Measurements from ENCODE around the gene RAB1B.
"Not testable (repeated sequence)": the region's sequence is repeated elsewhere in the genome, so short reads cannot be mapped to it uniquely, and the experiment has no call there.

RAB1B gene

DNA sequence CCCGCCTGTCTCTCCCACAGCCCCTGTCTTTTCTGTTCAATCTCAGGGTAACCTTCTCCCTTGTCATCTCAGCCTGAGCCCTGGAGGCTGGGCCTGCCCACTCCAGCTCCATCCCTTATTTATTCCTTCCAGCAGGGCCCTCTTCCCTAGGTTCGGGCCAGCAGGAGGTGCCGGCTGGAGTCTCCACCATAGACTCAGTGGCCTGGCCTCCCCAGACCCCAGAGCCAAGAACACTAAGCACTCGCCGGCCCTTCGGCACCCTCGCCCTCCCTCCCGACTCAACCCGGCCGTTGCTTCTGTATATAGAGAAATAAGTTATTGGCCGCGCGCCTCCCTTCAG lies 1.4 kb upstream of the RAB1B start:
- Mint-ChIP-seq H3K9me3 (no peaks in the 10 kb centered on the region), H3K36me3 (ENCODE audit: low read depth) (peaks cover 20% of the 10 kb centered on the region), H3K4me3 (peak overlapping the region; percentile 56), H3K4me1 (ENCODE audit: low read depth) (peaks cover 25% of the 10 kb centered on the region), H3K27me3 (ENCODE audit: low read depth) (no peaks in the 10 kb centered on the region), H3K27ac (peak overlapping the region; percentile 71)

DNA sequence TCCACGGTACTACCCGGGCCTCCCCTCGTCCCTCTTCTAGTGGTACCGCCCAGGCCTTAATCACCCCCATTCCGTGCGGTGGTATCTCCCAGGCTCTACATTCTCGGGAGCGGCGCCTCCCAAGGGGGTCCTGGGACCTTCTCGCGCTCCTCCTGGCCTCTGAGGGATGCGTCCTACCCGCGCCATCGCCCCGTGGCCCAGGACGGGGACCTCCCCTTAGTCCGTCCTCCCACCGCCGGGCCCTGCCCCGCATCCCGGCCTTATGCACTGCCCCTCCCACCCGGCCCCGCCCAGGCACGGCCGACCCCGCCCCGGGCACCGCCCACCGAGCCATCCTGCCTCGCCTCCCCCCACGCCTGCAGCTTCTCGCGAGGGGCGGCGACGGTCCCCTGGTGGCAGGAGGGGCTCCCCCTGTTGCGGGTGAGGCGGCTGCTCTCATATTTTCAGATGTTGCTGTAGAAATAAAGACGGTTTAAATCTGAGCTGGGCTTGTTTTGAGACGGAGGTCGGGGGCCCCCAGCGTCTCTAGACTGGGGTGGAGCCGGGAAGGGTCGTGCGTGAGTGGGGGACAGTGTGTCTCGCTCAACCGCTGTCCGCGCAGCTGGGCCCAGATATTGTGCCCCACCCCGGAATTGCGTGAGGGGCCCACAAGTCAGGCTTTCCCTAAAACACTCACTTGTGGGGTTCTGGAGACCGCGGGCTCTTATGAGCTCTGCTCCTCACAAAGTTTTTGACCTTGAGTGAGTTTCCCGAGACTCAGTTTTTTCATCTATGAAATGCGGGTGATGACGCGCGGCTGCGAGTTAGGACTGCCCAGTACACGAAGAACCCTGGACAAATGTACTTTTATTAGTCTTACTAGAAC lies 828 bp upstream of the RAB1B start:
- peak overlapping the region; percentile 99 for H3K4me3 Mint-ChIP-seq
- peaks cover 28% of the 10 kb centered on the region for H3K4me1 Mint-ChIP-seq (ENCODE audit: low read depth)
- H3K27ac Mint-ChIP-seq = peak overlapping the region; percentile 95
- H3K9me3 Mint-ChIP-seq = no peaks in the 10 kb centered on the region
- H3K36me3 Mint-ChIP-seq (ENCODE audit: low read depth) = peaks cover 20% of the 10 kb centered on the region
- no peaks in the 10 kb centered on the region for H3K27me3 Mint-ChIP-seq (ENCODE audit: low read depth)

DNA sequence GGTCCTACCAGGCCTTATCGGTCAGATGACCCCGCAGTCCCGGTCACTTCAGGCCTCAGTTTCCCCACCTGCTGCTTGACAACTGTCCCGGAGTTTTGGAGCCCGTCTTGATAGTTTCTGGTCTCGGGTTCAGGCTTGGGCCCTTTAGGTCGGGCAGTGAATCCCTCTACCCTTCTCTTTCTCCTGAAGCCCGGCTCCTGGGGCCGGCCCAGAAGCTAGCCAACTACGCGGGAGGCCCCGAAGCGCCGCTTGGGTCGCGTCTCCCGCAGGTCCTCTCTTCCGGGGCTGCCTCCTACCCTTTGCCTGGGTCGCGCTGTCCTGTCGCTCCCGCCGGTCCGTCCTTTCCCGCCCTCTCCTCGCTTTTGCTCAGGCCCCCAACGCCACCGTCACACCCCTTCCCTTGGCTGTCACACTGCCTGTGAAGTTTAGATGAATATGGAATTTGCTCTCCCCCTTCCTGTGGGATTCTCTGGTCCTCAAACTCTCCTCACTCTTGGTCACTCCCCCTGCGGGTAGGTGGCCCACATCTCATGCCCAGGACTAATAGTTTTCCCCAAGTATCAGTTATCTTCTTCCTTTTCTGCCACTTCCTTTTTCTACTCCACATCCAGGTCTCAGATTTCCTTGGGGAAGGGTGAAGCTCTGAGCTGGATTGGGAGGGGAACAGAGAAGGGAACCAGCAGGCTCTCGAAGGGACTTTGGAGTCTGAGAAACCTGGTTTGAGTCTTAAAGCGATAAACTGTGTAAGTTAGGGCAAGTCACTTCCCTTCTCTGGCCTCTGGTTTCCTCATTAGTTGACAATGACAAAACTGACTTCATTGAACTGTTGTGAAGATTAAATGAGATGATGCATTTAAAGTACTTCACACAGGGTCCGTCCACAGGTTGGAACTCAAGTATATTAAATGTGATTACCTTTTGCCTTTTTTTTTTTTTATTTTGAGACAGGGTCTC lies 790 bp downstream of the RAB1B start:
- Mint-ChIP-seq H3K36me3 (ENCODE audit: low read depth) (peaks cover 32% of the 10 kb centered on the region), H3K4me3 (peak overlapping the region; percentile 99), H3K27me3 (ENCODE audit: low read depth) (no peaks in the 10 kb centered on the region), H3K4me1 (ENCODE audit: low read depth) (peaks cover 32% of the 10 kb centered on the region), H3K9me3 (no peaks in the 10 kb centered on the region), H3K27ac (peak overlapping the region; percentile 97)

DNA sequence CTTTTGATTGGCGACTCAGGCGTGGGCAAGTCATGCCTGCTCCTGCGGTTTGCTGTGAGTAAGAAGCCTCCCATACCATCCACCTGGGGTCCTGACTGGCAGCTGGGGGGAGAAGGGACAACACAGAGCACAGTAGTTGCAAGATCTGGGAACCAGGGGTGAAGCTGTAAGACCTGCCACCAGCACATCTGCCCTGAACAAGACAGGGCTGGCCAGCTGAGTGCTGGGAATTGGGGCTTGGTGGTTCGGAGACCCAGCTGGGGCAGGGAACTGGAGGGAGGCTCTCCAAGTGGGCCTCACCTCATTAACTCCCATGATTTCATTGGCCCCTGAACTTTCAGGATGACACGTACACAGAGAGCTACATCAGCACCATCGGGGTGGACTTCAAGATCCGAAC lies 3.4 kb downstream of the RAB1B start:
- peaks cover 32% of the 10 kb centered on the region for H3K4me1 Mint-ChIP-seq (ENCODE audit: low read depth)
- H3K9me3 Mint-ChIP-seq = no peaks in the 10 kb centered on the region
- H3K36me3 Mint-ChIP-seq (ENCODE audit: low read depth) = peaks cover 44% of the 10 kb centered on the region
- no peak overlapping the region for H3K27ac Mint-ChIP-seq
- no peaks in the 10 kb centered on the region for H3K27me3 Mint-ChIP-seq (ENCODE audit: low read depth)
- H3K4me3 Mint-ChIP-seq = peak overlapping the region; percentile 42

DNA sequence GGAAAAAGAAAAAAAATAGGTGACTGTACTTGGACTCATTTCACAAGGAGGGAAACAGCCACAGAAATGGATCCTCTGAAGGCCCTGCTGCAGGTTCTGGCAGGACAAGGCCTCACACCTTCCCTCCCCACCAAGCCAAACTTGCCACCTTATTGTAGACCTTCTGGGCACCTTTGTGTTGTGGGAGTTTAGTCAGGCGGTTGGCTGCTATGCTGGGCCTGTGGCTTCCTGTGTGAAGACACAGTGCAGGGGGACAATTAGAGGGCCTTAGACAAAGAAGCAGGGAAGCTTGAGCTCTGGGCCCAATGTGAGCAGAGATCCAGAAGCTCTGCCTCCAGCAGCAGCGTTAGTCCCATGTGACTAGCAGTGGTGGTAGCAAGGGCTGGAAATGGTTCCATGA lies 4.2 kb downstream of the RAB1B start:
- Mint-ChIP-seq H3K27ac (peak overlapping the region; percentile 43), H3K27me3 (ENCODE audit: low read depth) (no peaks in the 10 kb centered on the region), H3K9me3 (no peaks in the 10 kb centered on the region), H3K4me1 (ENCODE audit: low read depth) (peaks cover 29% of the 10 kb centered on the region), H3K36me3 (ENCODE audit: low read depth) (peaks cover 42% of the 10 kb centered on the region), H3K4me3 (no peak overlapping the region)

DNA sequence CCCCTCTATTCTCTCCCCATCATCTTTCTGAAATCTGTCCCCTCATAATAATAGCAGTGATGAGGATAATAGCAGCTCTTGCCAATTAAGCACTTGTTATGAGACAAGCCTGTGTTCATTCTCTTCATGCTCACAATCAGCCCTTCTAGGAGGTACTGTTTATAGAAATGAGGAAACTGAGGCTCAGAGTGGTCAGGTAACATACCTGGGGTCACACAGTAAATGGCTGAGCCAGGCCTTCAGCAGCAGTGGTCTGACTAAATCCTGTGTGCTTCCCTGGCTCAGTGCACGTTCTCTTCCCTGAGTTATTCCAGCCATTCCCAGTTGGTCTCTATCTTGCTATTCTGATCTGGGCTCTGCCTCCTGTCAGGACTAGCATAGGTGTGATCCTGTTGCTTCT lies 5.8 kb downstream of the RAB1B start:
- peaks cover 39% of the 10 kb centered on the region for H3K36me3 Mint-ChIP-seq (ENCODE audit: low read depth)
- no peaks in the 10 kb centered on the region for H3K27me3 Mint-ChIP-seq (ENCODE audit: low read depth)
- H3K4me1 Mint-ChIP-seq (ENCODE audit: low read depth) = peaks cover 24% of the 10 kb centered on the region
- H3K27ac Mint-ChIP-seq = no peak overlapping the region
- no peaks in the 10 kb centered on the region for H3K9me3 Mint-ChIP-seq
- no peak overlapping the region for H3K4me3 Mint-ChIP-seq

DNA sequence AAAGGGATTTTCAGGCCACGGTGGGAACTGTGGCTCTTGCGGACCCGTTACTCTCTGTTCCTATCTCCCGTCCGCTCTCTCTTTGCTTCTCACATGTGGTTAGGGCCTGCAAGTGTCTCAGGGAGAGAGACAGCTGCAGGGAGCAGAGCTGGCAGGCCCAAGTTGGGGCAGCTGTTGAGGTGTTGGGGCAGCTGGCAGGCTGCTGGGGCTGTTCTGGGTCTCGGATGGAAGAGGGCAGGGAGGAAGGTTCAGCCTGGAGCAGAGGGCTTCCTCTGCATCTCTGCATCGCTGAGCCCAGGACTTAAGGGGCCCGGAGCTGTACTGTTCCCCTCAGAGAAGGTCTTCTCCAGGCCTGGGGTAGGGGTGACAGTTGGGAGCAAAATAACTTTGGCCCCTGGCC lies 7.0 kb downstream of the RAB1B start:
- Mint-ChIP-seq H3K4me3 (no peak overlapping the region), H3K36me3 (ENCODE audit: low read depth) (peaks cover 34% of the 10 kb centered on the region), H3K4me1 (ENCODE audit: low read depth) (peaks cover 19% of the 10 kb centered on the region), H3K9me3 (no peaks in the 10 kb centered on the region), H3K27ac (no peak overlapping the region), H3K27me3 (ENCODE audit: low read depth) (peaks cover 5% of the 10 kb centered on the region)

DNA sequence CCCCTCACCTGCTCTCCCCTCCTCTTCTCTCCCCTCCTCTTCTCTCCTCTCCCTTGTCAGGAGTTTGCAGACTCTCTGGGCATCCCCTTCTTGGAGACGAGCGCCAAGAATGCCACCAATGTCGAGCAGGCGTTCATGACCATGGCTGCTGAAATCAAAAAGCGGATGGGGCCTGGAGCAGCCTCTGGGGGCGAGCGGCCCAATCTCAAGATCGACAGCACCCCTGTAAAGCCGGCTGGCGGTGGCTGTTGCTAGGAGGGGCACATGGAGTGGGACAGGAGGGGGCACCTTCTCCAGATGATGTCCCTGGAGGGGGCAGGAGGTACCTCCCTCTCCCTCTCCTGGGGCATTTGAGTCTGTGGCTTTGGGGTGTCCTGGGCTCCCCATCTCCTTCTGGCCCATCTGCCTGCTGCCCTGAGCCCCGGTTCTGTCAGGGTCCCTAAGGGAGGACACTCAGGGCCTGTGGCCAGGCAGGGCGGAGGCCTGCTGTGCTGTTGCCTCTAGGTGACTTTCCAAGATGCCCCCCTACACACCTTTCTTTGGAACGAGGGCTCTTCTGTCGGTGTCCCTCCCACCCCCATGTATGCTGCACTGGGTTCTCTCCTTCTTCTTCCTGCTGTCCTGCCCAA lies 7.7 kb downstream of the RAB1B start:
- peaks cover 18% of the 10 kb centered on the region for H3K4me1 Mint-ChIP-seq (ENCODE audit: low read depth)
- no peak overlapping the region for H3K27ac Mint-ChIP-seq
- peaks cover 33% of the 10 kb centered on the region for H3K36me3 Mint-ChIP-seq (ENCODE audit: low read depth)

DNA sequence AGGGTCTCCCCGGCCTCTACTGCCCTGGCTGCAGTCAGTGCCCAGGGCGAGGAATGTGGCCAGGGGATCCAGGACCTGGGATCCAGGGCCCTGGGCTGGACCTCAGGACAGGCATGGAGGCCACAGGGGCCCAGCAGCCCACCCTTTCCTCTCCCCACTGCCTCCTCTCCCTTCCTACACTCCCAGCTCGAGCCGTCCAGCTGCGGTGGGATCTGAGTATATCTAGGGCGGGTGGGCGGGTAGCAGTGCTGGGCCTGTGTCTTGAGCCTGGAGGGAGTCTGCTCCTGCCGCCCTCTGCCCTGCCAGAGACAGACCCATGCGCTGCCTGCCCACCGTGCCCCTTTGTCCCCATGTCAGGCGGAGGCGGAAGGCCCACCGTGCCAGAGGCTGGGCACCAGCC lies 8.2 kb downstream of the RAB1B start:
- not testable (repeated sequence) for H3K27ac Mint-ChIP-seq; H3K9me3 Mint-ChIP-seq; H3K4me3 Mint-ChIP-seq; H3K27me3 Mint-ChIP-seq (ENCODE audit: low read depth)
- H3K36me3 Mint-ChIP-seq (ENCODE audit: low read depth) = peaks cover 36% of the 10 kb centered on the region
- H3K4me1 Mint-ChIP-seq (ENCODE audit: low read depth) = peaks cover 18% of the 10 kb centered on the region

More for the DNA sequence above, 7.7 kb downstream of the RAB1B start:
- Mint-ChIP-seq H3K27me3 (ENCODE audit: low read depth) (peaks cover 5% of the 10 kb centered on the region), H3K9me3 (no peaks in the 10 kb centered on the region), H3K4me3 (no peak overlapping the region)

DNA sequence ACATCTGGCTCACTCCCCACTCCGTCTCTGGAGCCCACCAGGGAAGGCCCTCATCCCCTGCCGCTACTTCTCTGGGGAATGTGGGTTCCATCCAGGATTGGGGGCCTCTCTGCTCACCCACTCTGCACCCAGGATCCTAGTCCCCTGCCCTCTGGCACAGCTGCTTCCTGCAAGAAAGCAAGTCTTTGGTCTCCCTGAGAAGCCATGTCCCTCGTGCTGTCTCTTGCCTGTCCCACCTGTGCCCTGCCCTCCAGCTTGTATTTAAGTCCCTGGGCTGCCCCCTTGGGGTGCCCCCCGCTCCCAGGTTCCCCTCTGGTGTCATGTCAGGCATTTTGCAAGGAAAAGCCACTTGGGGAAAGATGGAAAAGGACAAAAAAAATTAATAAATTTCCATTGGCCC lies 8.6 kb downstream of the RAB1B start:
- H3K4me3 Mint-ChIP-seq; H3K27me3 Mint-ChIP-seq (ENCODE audit: low read depth); H3K27ac Mint-ChIP-seq; H3K9me3 Mint-ChIP-seq: not testable (repeated sequence)
- peaks cover 37% of the 10 kb centered on the region for H3K36me3 Mint-ChIP-seq (ENCODE audit: low read depth)
- peaks cover 19% of the 10 kb centered on the region for H3K4me1 Mint-ChIP-seq (ENCODE audit: low read depth)

DNA sequence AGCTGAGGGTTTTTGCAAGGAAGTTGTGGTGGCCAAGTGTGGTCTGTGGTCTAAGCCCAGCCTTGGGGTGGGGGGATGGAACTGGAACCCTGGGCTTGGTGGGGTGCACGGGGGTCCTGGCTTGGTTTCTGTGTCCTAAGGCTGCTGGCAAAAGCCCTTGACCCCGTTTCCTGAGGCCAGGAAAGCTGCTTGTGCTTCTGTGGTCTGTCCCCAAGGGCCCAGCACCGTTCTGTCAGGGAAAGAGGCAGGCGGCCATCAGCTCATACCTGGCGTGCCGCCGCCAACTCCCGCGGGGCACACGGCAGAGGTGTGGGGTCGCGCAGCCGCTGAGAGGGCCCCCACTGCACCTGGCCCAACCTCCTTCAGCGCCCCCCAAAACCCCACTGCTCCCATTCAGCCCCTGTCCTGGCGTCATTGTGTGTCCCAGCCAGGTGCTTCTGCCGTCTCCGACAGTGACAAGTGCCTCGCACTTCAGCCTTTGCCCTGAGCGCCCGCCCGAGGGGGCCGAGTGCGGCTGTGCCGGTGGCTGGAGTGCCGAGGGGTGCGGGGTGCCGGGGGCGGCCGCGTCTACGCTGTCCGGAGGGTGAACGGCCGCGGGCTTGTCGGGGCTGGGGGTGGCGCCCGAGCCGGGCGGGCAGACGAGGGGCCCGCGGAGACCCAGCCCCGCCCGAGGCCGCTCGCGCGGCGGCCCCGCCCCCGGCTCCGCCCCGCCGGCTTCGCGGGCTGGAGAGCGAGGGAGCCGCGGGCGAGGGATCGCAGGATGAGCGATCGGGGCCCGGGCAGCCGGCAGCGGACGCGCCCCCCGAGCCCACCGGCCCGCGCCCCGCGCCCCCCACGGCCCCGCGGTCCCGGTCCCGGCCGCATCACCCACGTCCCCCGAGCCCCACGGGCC lies 9.3 kb downstream of the RAB1B start, which contains the start of gene CNIH2:
Gene CNIH2 (plus strand): TSS at position 705 of the 892 bp plus-strand sequence. CDS start 282 bp downstream, outside the sequence.
- H3K4me1 Mint-ChIP-seq (ENCODE audit: low read depth) = peaks cover 15% of the 10 kb centered on the region
- H3K27me3 Mint-ChIP-seq (ENCODE audit: low read depth) = peaks cover 5% of the 10 kb centered on the region
- H3K9me3 Mint-ChIP-seq = no peaks in the 10 kb centered on the region
- H3K27ac Mint-ChIP-seq = peak within 1 kb of the TSS; percentile 59
- H3K36me3 Mint-ChIP-seq (ENCODE audit: low read depth) = peaks cover 33% of the 10 kb centered on the region
- H3K4me3 Mint-ChIP-seq = peak within 1 kb of the TSS; percentile 53

DNA sequence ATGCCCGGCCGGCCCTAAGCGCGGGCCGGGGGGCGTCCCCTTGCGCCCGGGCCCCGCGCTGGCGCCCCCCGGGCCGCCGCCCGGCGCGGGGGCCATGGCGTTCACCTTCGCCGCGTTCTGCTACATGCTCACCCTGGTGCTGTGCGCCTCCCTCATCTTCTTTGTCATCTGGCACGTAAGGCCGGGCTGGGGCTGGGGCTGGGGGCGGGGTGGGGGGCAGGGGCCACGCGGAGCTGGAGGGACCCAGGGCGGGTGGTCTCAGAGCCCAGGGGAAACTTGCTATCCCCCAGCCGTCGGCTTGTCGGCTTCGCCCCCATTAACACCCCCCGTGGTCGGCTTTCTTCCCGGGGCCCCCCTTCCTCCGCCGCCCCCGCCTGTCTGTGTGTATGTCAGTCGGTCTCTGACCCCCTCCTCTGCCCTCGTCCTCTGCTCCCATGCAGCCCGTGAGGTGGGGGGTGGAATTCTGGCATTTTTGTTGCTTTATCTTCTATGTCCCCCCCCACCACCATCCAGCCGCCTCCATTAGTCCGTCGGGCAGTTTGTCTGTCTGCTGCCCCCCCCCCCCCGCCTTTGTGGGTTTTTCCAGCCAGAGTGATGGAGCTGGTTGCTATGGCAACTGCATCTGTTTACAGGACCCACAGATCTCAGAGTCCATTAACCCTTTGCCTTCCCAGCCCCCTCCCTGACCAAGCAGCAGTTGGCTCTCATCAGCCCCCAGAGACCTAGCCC lies 10.1 kb downstream of the RAB1B start:
- H3K4me1 Mint-ChIP-seq (ENCODE audit: low read depth) = peaks cover 17% of the 10 kb centered on the region
- H3K4me3 Mint-ChIP-seq = peak overlapping the region; percentile 53
- H3K27me3 Mint-ChIP-seq (ENCODE audit: low read depth) = peaks cover 5% of the 10 kb centered on the region
- no peaks in the 10 kb centered on the region for H3K9me3 Mint-ChIP-seq
- H3K36me3 Mint-ChIP-seq (ENCODE audit: low read depth) = peaks cover 26% of the 10 kb centered on the region
- peak overlapping the region; percentile 59 for H3K27ac Mint-ChIP-seq

DNA sequence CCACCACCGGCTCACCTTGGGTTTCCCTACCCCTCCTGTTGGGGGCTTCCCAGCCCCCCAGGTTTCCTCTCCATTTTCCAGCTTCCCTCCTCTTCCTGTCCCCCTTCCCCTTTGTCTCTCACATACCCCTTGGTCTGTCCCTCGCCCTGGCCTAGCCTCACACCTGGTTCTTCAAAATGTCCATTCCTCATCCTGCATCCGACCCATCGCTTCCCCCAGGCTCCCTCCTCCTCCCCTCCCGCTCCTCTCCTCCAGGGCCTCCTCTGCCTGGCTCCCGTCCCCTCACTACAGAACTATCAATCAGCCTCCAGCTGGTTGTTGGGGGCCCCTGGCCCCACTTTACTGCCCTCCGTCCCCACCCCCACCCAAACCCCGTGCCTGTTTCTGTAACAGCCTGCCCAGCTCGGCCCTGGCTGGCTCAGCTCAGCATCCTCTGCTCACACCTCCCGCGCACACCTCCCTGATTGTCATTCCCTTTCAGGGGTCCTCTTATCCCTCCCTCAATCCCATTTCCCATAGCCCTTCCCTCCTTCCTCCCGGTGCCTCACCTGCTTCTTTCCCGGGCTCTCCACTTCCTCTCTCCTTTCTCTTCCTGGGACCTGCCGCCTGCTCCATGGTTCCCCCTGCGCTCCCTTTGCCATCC lies 10.8 kb downstream of the RAB1B start:
- Mint-ChIP-seq H3K27me3 (ENCODE audit: low read depth) (peaks cover 5% of the 10 kb centered on the region), H3K9me3 (no peaks in the 10 kb centered on the region), H3K4me3 (peak overlapping the region; percentile 53), H3K4me1 (ENCODE audit: low read depth) (peaks cover 17% of the 10 kb centered on the region), H3K36me3 (ENCODE audit: low read depth) (peaks cover 22% of the 10 kb centered on the region), H3K27ac (peak overlapping the region; percentile 79)

Measured in T-helper 1 cell treated with Interleukin-12 subunit alpha and Interleukin-12 subunit beta and Interleukin-4 antibody, amounts not matched to agents 30 μg/mL and 1 μg/mL, for 36 hours (primary cell).